Liver (tissue), 9 donors: ENCODE results near the gene PHYHD1. TPM values are rescaled to one million over a fixed set of nuclear protein-coding genes. Genes with fewer than 3 reads are reported as not detected.
"Not testable (repeated sequence)": the region's sequence is repeated elsewhere in the genome, so short reads cannot be mapped to it uniquely, and the experiment has no call there.

ENCODE experiments used
- DNase-seq: peaks from one replicate; pipeline ENCODE4 v3.0.0-alpha.2; 2017; ENCODE audit warnings: low spot score
- H3K27ac ChIP-seq, 2 donors: one replicate each; pipeline ENCODE4 v1.7.0; 2013; ENCODE audit warnings: inconsistent platforms in 2 of 2, low read length in 2 of 2, control low read depth in 1 of 2, low read depth in 1 of 2, mild to moderate bottlenecking in 1 of 2
- H3K27me3 ChIP-seq, 4 donors: one replicate each; pipeline versions ENCODE4 v1.6.1 to v1.7.0; 2013; ENCODE audit warnings: low read length in 3 of 4, inconsistent platforms in 1 of 4, mild to moderate bottlenecking in 1 of 4, moderate library complexity in 1 of 4; ENCODE audit not compliant: control insufficient read depth in 4 of 4, insufficient read depth in 4 of 4
- H3K36me3 ChIP-seq, 4 donors: one replicate each; pipeline versions ENCODE4 v1.6.1 to v1.7.0; 2013; ENCODE audit warnings: low read length in 3 of 4, mild to moderate bottlenecking in 3 of 4, low read depth in 1 of 4, moderate library complexity in 1 of 4; ENCODE audit not compliant: control insufficient read depth in 4 of 4, insufficient read depth in 3 of 4
- H3K4me1 ChIP-seq, 4 donors: one replicate each; pipeline versions ENCODE4 v1.6.1 to v1.7.0; 2013; ENCODE audit warnings: low read length in 3 of 4, mild to moderate bottlenecking in 3 of 4, moderate library complexity in 1 of 4; ENCODE audit not compliant: control insufficient read depth in 4 of 4, insufficient read depth in 4 of 4
- H3K4me3 ChIP-seq, 3 donors: one replicate each; pipeline versions ENCODE4 v1.6.1 to v1.7.0; 2013; ENCODE audit warnings: low read length in 3 of 3, control low read depth in 1 of 3, low read depth in 1 of 3, mild to moderate bottlenecking in 1 of 3
- H3K9ac ChIP-seq, 2 donors: one replicate each; pipeline ENCODE4 v1.7.0; 2013; ENCODE audit warnings: low read length in 2 of 2, mild to moderate bottlenecking in 2 of 2, moderate library complexity in 2 of 2, control low read depth in 1 of 2, low read depth in 1 of 2
- H3K9me3 ChIP-seq, 4 donors: one replicate each; pipeline versions ENCODE4 v1.6.1 to v1.7.0; 2013; ENCODE audit warnings: low read length in 3 of 4; ENCODE audit not compliant: control insufficient read depth in 4 of 4
- ATF3 ChIP-seq: IDR thresholded peaks from 2 replicates; pipeline ENCODE4 v1.6.1; 2016; ENCODE audit warnings: antibody characterized with exemption
- CTCF ChIP-seq: fragments of 150-350 bp; IDR thresholded peaks from 2 replicates; pipeline ENCODE4 v1.5.1; 2017; ENCODE audit warnings: improper control_type of control experiment, low read depth, low read length; ENCODE audit not compliant: missing input control
- FOXA1 ChIP-seq: IDR thresholded peaks from 2 replicates; pipeline ENCODE4 v1.6.1; 2016; ENCODE audit warnings: antibody characterized with exemption
- HNF4A ChIP-seq, 2 donors: conservative IDR thresholded peaks; 2 replicates each; pipeline ENCODE4 v1.6.1; 2016; ENCODE audit warnings: antibody characterized with exemption in 2 of 2, mild to moderate bottlenecking in 2 of 2
- HNF4G ChIP-seq: IDR thresholded peaks from 2 replicates; pipeline ENCODE4 v1.6.1; 2016; ENCODE audit warnings: antibody characterized with exemption
- NR2F2 ChIP-seq: IDR thresholded peaks from 2 replicates; pipeline ENCODE4 v1.6.1; 2016; ENCODE audit warnings: antibody characterized with exemption
- RXRA ChIP-seq, 2 donors: IDR thresholded peaks; 2 replicates each; pipeline ENCODE4 v1.6.1; 2017 to 2018; ENCODE audit warnings: antibody characterized with exemption in 2 of 2, mild to moderate bottlenecking in 1 of 2
- SP1 ChIP-seq: IDR thresholded peaks from 2 replicates; pipeline ENCODE4 v1.6.1; 2018; ENCODE audit warnings: antibody characterized with exemption, mild to moderate bottlenecking
- TAF1 ChIP-seq: conservative IDR thresholded peaks from 2 replicates; pipeline ENCODE4 v1.6.1; 2016; ENCODE audit warnings: antibody characterized with exemption, mild to moderate bottlenecking
- YY1 ChIP-seq: IDR thresholded peaks from 2 replicates; pipeline ENCODE4 v1.6.1; 2016; ENCODE audit warnings: antibody characterized with exemption, mild to moderate bottlenecking
- ZBTB33 ChIP-seq: IDR thresholded peaks from 2 replicates; pipeline ENCODE4 v1.6.1; 2016; ENCODE audit warnings: antibody characterized with exemption
- WGBS: extraction: QIAGEN DNeasy Blood & Tissue Kit; methylation state at CpG from one replicate; pipeline ENCODE4 v1.1.7; 2013; 5-methylcytosine and 5-hydroxymethylcytosine counted together
- polyA plus RNA-seq, 2 donors: library from polyadenylated mRNA; stranded (reverse) in 1 of 2; unstranded in 1 of 2; fragments of 200-250 nt in 1 of 2; fragments of >200 nt in 1 of 2; fragmentation: Nextera tagmentation in 1 of 2; extraction: Ambion mirVana in 1 of 2; gene quantifications; one replicate each; pipeline versions ENCODE4 v1.2.1 to v1.2.3, GENCODE V29; 2013 to 2015
- total RNA-seq, 2 donors: library from RNA; depleted of rRNA; stranded (reverse); fragments of >200 nt; gene quantifications; one replicate each; pipeline ENCODE4 v1.2.3, GENCODE V29; 2014
- TF ChIP-seq, protein P1 (sequence below): IDR thresholded peaks from 2 replicates; pipeline ENCODE4 v1.6.1; 2016; ENCODE audit warnings: antibody characterized with exemption, mild to moderate bottlenecking
- donor health status: healthy.
- donor health status: healthy.
- donor health status: healthy.
- donor health status: healthy.
- donor health status: healthy.

The PHYHD1 gene
- total and polyA plus RNA-seq, 4 donors = 9.2 to 72.8 (median 31.3) TPM

DNA sequence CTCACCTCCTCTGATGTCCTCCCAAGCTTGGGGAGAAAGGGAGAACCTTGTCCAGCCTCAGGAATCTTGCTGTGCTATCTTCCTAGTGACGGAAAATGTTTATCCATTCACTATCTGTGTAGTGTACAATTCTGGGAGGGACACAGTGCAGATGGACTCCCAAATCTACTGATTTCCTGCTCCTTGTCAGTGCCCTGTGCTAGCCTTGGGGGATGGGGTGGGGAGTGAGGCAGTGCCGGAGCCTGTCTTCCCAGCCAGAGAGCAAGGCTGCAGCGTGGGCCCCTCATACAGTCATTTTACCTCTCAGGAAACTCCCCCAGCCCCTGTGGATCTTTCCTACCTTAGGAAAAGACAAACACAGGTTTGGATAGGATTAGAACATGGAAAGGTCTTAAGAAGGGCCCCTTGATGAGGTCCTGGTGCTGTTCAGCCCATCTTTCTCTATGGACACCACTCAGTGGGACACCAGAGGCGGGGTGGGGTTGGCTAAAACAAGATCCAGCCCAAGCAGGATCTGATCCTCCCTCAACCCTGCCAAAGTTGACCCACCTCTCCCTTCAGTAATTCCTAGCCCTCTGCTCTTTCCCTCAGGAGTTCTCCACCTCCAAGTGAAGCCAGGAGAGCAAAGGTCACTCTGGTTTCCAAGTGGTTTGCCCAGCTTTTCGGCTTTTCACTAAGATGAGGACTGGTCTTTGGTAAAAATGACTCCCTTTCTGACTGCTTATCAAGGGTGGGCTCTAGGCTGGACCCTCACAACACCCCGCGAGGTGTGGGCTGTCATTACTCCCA lies 23.2 kb downstream of the PHYHD1 start:
- Histone ChIP-seq H3K9ac (no peak overlapping the region), H3K4me1 (peaks cover 6 to 21% (median 16%) of the 10 kb centered on the region in 4 donors), H3K4me3 (no peak overlapping the region), H3K27me3 (no peaks in the 10 kb centered on the region), H3K36me3 (peaks cover 0 to 20% (median 6%) of the 10 kb centered on the region in 4 donors), H3K9me3 (no peaks in the 10 kb centered on the region), H3K27ac (peak overlapping the region in 1 of 2 donors; percentile 18)
- TF ChIP-seq HNF4A (conservative IDR thresholded peaks at IDR 0.05) (no peak), RXRA (IDR thresholded peaks at IDR 0.05) (no peak), FOXA1 (no peak), NR2F2 (no peak), HNF4G (no peak), CTCF (no peak), TAF1 (no peak), YY1 (no peak), ZBTB33 (no peak), SP1 (no peak), ATF3 (no peak)
- TF ChIP-seq, protein P1, sequence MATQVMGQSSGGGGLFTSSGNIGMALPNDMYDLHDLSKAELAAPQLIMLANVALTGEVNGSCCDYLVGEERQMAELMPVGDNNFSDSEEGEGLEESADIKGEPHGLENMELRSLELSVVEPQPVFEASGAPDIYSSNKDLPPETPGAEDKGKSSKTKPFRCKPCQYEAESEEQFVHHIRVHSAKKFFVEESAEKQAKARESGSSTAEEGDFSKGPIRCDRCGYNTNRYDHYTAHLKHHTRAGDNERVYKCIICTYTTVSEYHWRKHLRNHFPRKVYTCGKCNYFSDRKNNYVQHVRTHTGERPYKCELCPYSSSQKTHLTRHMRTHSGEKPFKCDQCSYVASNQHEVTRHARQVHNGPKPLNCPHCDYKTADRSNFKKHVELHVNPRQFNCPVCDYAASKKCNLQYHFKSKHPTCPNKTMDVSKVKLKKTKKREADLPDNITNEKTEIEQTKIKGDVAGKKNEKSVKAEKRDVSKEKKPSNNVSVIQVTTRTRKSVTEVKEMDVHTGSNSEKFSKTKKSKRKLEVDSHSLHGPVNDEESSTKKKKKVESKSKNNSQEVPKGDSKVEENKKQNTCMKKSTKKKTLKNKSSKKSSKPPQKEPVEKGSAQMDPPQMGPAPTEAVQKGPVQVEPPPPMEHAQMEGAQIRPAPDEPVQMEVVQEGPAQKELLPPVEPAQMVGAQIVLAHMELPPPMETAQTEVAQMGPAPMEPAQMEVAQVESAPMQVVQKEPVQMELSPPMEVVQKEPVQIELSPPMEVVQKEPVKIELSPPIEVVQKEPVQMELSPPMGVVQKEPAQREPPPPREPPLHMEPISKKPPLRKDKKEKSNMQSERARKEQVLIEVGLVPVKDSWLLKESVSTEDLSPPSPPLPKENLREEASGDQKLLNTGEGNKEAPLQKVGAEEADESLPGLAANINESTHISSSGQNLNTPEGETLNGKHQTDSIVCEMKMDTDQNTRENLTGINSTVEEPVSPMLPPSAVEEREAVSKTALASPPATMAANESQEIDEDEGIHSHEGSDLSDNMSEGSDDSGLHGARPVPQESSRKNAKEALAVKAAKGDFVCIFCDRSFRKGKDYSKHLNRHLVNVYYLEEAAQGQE = no peak
- WGBS = 87% methylated on average over 7 of the region's 7 CpGs
- no peak for DNase-seq

DNA sequence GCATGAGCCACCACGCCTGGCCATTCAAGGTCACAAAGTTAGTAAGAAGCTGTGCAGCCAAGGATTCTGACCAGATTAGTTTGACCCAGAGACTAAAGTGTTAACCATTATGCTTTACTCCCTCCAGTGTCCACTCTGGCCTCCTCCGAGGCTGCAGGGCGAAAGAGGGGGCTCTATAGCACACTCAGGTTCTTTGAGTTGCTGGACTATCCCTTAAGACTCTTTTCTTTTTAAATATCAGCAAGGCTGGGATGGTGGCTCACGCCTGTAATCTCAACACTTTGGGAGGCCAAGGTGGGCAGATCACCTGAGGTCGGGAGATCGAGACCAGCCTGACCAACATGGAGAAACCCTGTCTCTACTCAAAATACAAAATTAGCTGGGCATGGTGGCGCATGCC lies 24.2 kb downstream of the PHYHD1 start:
- H3K9ac ChIP-seq, DNase-seq, H3K27ac ChIP-seq, H3K4me3 ChIP-seq, H3K9me3 ChIP-seq, H3K27me3 ChIP-seq: not testable (repeated sequence)
- WGBS = 97% methylated on average over 7 of the region's 7 CpGs
- Histone ChIP-seq H3K36me3 (peaks cover 2 to 20% (median 6%) of the 10 kb centered on the region in 4 donors), H3K4me1 (peaks cover 6 to 21% (median 16%) of the 10 kb centered on the region in 4 donors)
